Measurements from ENCODE around the gene BCL11B.

- TF ChIP-seq PKNOX1 (IDR thresholded peaks at IDR 0.05) (no peak), SUZ12 (IDR thresholded peaks at IDR 0.05) (no peak), SP1 (IDR thresholded peaks at IDR 0.05) (no peak), NFRKB (IDR thresholded peaks at IDR 0.05) (no peak), ARNT (IDR thresholded peaks at IDR 0.05) (no peak), FOXA1 (IDR thresholded peaks at IDR 0.05) (no peak), FOXM1 (IDR thresholded peaks at IDR 0.05; ENCODE audit: borderline replicate concordance) (no peak), ZNF384 (IDR thresholded peaks at IDR 0.05) (no peak), ELF4 (IDR thresholded peaks at IDR 0.05) (no peak), L3MBTL2 (conservative IDR thresholded peaks at IDR 0.05) (no peak), TARDBP (IDR thresholded peaks at IDR 0.05) (no peak), BHLHE40 (IDR thresholded peaks at IDR 0.05; ENCODE audit: borderline replicate concordance) (no peak), FOXK2 (IDR thresholded peaks at IDR 0.05) (no peak)
Measured at GRCh38 chr14:99226687-99227086, 45.3 kb downstream of the BCL11B start.

Measured in HEK293T (cell line).